Gastroesophageal sphincter (tissue), 4 donors: Measurements from ENCODE around the gene FAM111B. TPM values are rescaled to one million over a fixed set of nuclear protein-coding genes. Genes with fewer than 3 reads are reported as not detected.
A peak's percentile ranks its signal among the peaks of the same experiment; 100 is the strongest.

Experiments used
- ATAC-seq: fragments of 150-250 bp; one replicate; pipeline ENCODE4 v1.9.1; 2016; ENCODE audit warnings: mild to moderate bottlenecking, moderate library complexity
- H3K27ac ChIP-seq, 4 donors: fragments of 200-600 bp; sonication (generic) in 3 of 4; 1 replicate in 3 of 4; 2 replicates in 1 of 4; pipeline ENCODE4 v1.5.1; 2016 to 2019
- H3K27me3 ChIP-seq: fragments of 200-600 bp; sonication (generic); one replicate; pipeline ENCODE4 v1.5.1; 2019
- H3K36me3 ChIP-seq, 2 donors: fragments of 200-600 bp; sonication (generic); one replicate each; pipeline ENCODE4 v1.5.1; 2019; ENCODE audit warnings: control low read depth in 1 of 2
- H3K4me1 ChIP-seq, 3 donors: fragments of 200-600 bp; sonication (generic); 1 replicate in 2 of 3; 2 replicates in 1 of 3; pipeline ENCODE4 v1.5.1; 2016 to 2019; ENCODE audit warnings: control low read depth in 2 of 3
- H3K4me3 ChIP-seq, 2 donors: fragments of 200-600 bp; sonication (generic); one replicate each; pipeline ENCODE4 v1.5.1; 2019; ENCODE audit warnings: mild to moderate bottlenecking in 1 of 2, moderate library complexity in 1 of 2
- H3K9me3 ChIP-seq, 3 donors: fragments of 200-600 bp; sonication (generic); one replicate each; pipeline ENCODE4 v1.5.1; 2017 to 2019; ENCODE audit warnings: control low read depth in 2 of 3
- CTCF ChIP-seq, 4 experiments: fragments of 200-600 bp in 2 of 4; fragments of 450-650 bp in 2 of 4; sonication (generic) in 1 of 4; IDR thresholded peaks; one replicate each; pipeline ENCODE4 v1.5.1; 2017 to 2019; ENCODE audit warnings: antibody characterized with exemption in 4 of 4, mild to moderate bottlenecking in 2 of 4, moderate library complexity in 2 of 4
- EP300 ChIP-seq: sonication (generic); formaldehyde crosslinking; IDR thresholded peaks from one replicate; pipeline ENCODE4 v1.6.1; 2017; ENCODE audit warnings: antibody characterized with exemption, mild to moderate bottlenecking
- POLR2A ChIP-seq, 2 donors: fragments of 450-650 bp; IDR thresholded peaks; one replicate each; pipeline ENCODE4 v1.6.1; 2017; ENCODE audit warnings: antibody characterized with exemption in 2 of 2, mild to moderate bottlenecking in 2 of 2, moderate library complexity in 1 of 2
- POLR2AphosphoS5 ChIP-seq: sonication (generic); formaldehyde crosslinking; IDR thresholded peaks from one replicate; pipeline ENCODE4 v1.6.1; 2017; ENCODE audit warnings: antibody characterized with exemption
- WGBS, 2 donors: methylation state at CpG; one replicate each; pipeline ENCODE4 v1.1.5; 2018; ENCODE audit warnings: low coverage in 1 of 2; 5-methylcytosine and 5-hydroxymethylcytosine counted together
- total RNA-seq, 4 donors: library from RNA; depleted of rRNA; stranded (reverse); fragments of >200 nt; gene quantifications; one replicate each; pipeline ENCODE4 v1.1.0, GENCODE V29; 2016

Gene FAM111B
- total RNA-seq, 4 donors from 2014 or later: 0.13 to 1.4 TPM; not detected in 2

- H3K36me3 ChIP-seq: no peaks in the 10 kb centered on the region
- H3K4me3 ChIP-seq: no peak overlapping the region
- peaks cover 0 to 7% (median 0%) of the 10 kb centered on the region in 3 donors for H3K4me1 ChIP-seq
- TF ChIP-seq POLR2A (IDR thresholded peaks at IDR 0.05): no peak
- peak; percentile 43 to 75 (median 74) for TF ChIP-seq CTCF (IDR thresholded peaks at IDR 0.05)
- peaks cover 18% of the 10 kb centered on the region for H3K27me3 ChIP-seq
- 28 to 32% methylated on average over 5 to 8 of the region's 8 CpGs for WGBS, 2 donors
- no peaks in the 10 kb centered on the region for H3K9me3 ChIP-seq
- ATAC-seq: peak; percentile 79
- H3K27ac ChIP-seq: no peak overlapping the region
These were observed 51.4 kb downstream of the FAM111B start for GRCh38 chr11:59158206-59159068.

- Histone ChIP-seq H3K27ac (no peak overlapping the region), H3K9me3 (no peaks in the 10 kb centered on the region), H3K27me3 (peaks cover 24% of the 10 kb centered on the region), H3K4me1 (no peaks in the 10 kb centered on the region), H3K4me3 (no peak overlapping the region), H3K36me3 (no peaks in the 10 kb centered on the region)
- 69 to 82% methylated on average over 2 to 3 of the region's 3 CpGs for WGBS, 2 donors
- TF ChIP-seq POLR2AphosphoS5 (no peak), CTCF (IDR thresholded peaks at IDR 0.05) (no peak), EP300 (no peak), POLR2A (IDR thresholded peaks at IDR 0.05) (no peak)
- no peak for ATAC-seq
These were observed 57.0 kb downstream of the FAM111B start for GRCh38 chr11:59164028-59164427.

GRCh38 chr11:59171508-59172322, 64.7 kb downstream of the FAM111B start, which contains the start of gene DTX4:
TSS of gene DTX4 (plus strand) at chr11:59172132. CDS start at chr11:59172596, 464 bp downstream.
- WGBS, 2 donors: 0% methylated on average over 15 to 25 of the region's 64 CpGs
- H3K4me1 ChIP-seq: peaks cover 0 to 26% (median 11%) of the 10 kb centered on the region in 3 donors
- peak; percentile 89 for ATAC-seq
- no peaks in the 10 kb centered on the region for H3K9me3 ChIP-seq
- H3K27ac ChIP-seq: peak within 1 kb of the TSS in 3 of 4 donors; percentile 66 to 77 (median 73)
- H3K4me3 ChIP-seq: peak within 1 kb of the TSS; percentile 50 to 73
- no peaks in the 10 kb centered on the region for H3K36me3 ChIP-seq
- TF ChIP-seq POLR2A (IDR thresholded peaks at IDR 0.05) (no peak), CTCF (IDR thresholded peaks at IDR 0.05) (peak; percentile 59 to 96 (median 80)), POLR2AphosphoS5 (peak; percentile 19)
- H3K27me3 ChIP-seq: peaks cover 14% of the 10 kb centered on the region

GRCh38 chr11:59172345-59173079, 65.5 kb downstream of the FAM111B start:
- ATAC-seq: peak; percentile 13
- Histone ChIP-seq H3K27ac (peak overlapping the region in 3 of 4 donors; percentile 66 to 77 (median 73)), H3K9me3 (no peaks in the 10 kb centered on the region), H3K4me3 (peak overlapping the region; percentile 50 to 73), H3K4me1 (peaks cover 0 to 26% (median 11%) of the 10 kb centered on the region in 3 donors), H3K36me3 (no peaks in the 10 kb centered on the region), H3K27me3 (peaks cover 14% of the 10 kb centered on the region)
- TF ChIP-seq POLR2AphosphoS5: no peak
- TF ChIP-seq POLR2A (IDR thresholded peaks at IDR 0.05): no peak
- TF ChIP-seq CTCF (IDR thresholded peaks at IDR 0.05): no peak
- TF ChIP-seq EP300: no peak
- 0 to 4% methylated on average over 1 to 4 of the region's 70 CpGs for WGBS, 2 donors
